RWPE2 (cell line): ENCODE measurements around the gene PXN.
A peak's percentile ranks its signal among the peaks of the same experiment; 100 is the strongest.

Source experiments
- ATAC-seq: fragments of 200-7000 bp; cut with Tn5 transposase; 3 replicates; pipeline ENCODE4 v1.9.1; 2021; ENCODE audit warnings: low read depth
- DNase-seq: peaks from one replicate; pipeline ENCODE4 v3.0.0-alpha.2; 2020; ENCODE audit warnings: low spot score
- H3K27ac ChIP-seq: fragments of 450-650 bp; 2 replicates; pipeline ENCODE4 v1.5.1; 2017; ENCODE audit warnings: mild to moderate bottlenecking; ENCODE audit not compliant: poor library complexity, severe bottlenecking
- H3K27me3 ChIP-seq: fragments of 250-450 bp; sonication (Bioruptor Pico); 2 replicates; pipeline ENCODE4 v1.5.1; 2021; ENCODE audit warnings: mild to moderate bottlenecking, moderate library complexity; ENCODE audit not compliant: insufficient read depth, poor library complexity, severe bottlenecking
- H3K36me3 ChIP-seq: fragments of 250-450 bp; sonication (Bioruptor Pico); 2 replicates; pipeline ENCODE4 v1.5.1; 2020; ENCODE audit warnings: low read depth, mild to moderate bottlenecking, moderate library complexity
- H3K4me1 ChIP-seq: fragments of 250-450 bp; sonication (Bioruptor Pico); 2 replicates; pipeline ENCODE4 v1.5.1; 2021; ENCODE audit warnings: mild to moderate bottlenecking, moderate library complexity; ENCODE audit not compliant: insufficient read depth, poor library complexity, severe bottlenecking
- H3K4me3 ChIP-seq: fragments of 250-450 bp; sonication (Bioruptor Pico); 2 replicates; pipeline ENCODE4 v1.5.1; 2021; ENCODE audit warnings: mild to moderate bottlenecking, moderate library complexity; ENCODE audit not compliant: severe bottlenecking
- H3K9me3 ChIP-seq: fragments of 250-450 bp; sonication (Bioruptor Pico); 2 replicates; pipeline ENCODE4 v1.5.1; 2021; ENCODE audit warnings: mild to moderate bottlenecking, moderate library complexity; ENCODE audit not compliant: severe bottlenecking
- CTCF ChIP-seq: fragments of 450-650 bp; IDR thresholded peaks from one replicate; pipeline ENCODE4 v1.5.1; 2017; ENCODE audit warnings: mild to moderate bottlenecking, moderate library complexity; ENCODE audit not compliant: poor library complexity, severe bottlenecking

The PXN gene

GRCh38 chr12:120228041-120228290 is 37.6 kb downstream of the PXN start:
- DNase-seq (no peak), ATAC-seq (no peak)
- Histone ChIP-seq H3K9me3 (no peaks in the 10 kb centered on the region), H3K27ac (peak overlapping the region; percentile 100), H3K4me3 (no peak overlapping the region), H3K27me3 (no peaks in the 10 kb centered on the region), H3K4me1 (peaks cover 80% of the 10 kb centered on the region), H3K36me3 (peaks cover 59% of the 10 kb centered on the region)
- no peak for TF ChIP-seq CTCF

GRCh38 chr12:120227233-120228040 is 38.1 kb downstream of the PXN start:
- no peaks in the 10 kb centered on the region for H3K27me3 ChIP-seq
- peaks cover 64% of the 10 kb centered on the region for H3K36me3 ChIP-seq
- no peak for DNase-seq
- TF ChIP-seq CTCF: no peak
- H3K27ac ChIP-seq: peak overlapping the region; percentile 100
- no peak for ATAC-seq
- H3K4me1 ChIP-seq: peaks cover 75% of the 10 kb centered on the region
- H3K9me3 ChIP-seq: no peaks in the 10 kb centered on the region
- H3K4me3 ChIP-seq: no peak overlapping the region

GRCh38 chr12:120225852-120226640 is 39.5 kb downstream of the PXN start:
- Histone ChIP-seq H3K27ac (peak overlapping the region; percentile 100), H3K4me1 (peaks cover 64% of the 10 kb centered on the region), H3K4me3 (no peak overlapping the region)

GRCh38 chr12:120225200-120225558 is 40.4 kb downstream of the PXN start:
- Histone ChIP-seq H3K27me3 (no peaks in the 10 kb centered on the region), H3K4me1 (peaks cover 55% of the 10 kb centered on the region), H3K4me3 (no peak overlapping the region), H3K9me3 (no peaks in the 10 kb centered on the region), H3K36me3 (peaks cover 81% of the 10 kb centered on the region), H3K27ac (peak overlapping the region; percentile 100)
- TF ChIP-seq CTCF: no peak
- ATAC-seq: no peak
- no peak for DNase-seq

More at GRCh38 chr12:120225852-120226640, 39.5 kb downstream of the PXN start:
- Histone ChIP-seq H3K27me3 (no peaks in the 10 kb centered on the region), H3K36me3 (peaks cover 77% of the 10 kb centered on the region), H3K9me3 (no peaks in the 10 kb centered on the region)
- DNase-seq: no peak
- peak; percentile 24 for ATAC-seq
- peak; percentile 28 for TF ChIP-seq CTCF
